NCI-H2029 treated with DMSO at 0.1 percent for 48 hours (cell line): ENCODE results near the gene DDX1.

Experiments
- DNase-seq: peaks from one replicate; lab custom pipeline; 2025; lab: John Stamatoyannopoulos, UW

Gene DDX1

GRCh38 chr2:15664273-15665066, 72.8 kb downstream of the DDX1 start:
- no peak for DNase-seq

DNA sequence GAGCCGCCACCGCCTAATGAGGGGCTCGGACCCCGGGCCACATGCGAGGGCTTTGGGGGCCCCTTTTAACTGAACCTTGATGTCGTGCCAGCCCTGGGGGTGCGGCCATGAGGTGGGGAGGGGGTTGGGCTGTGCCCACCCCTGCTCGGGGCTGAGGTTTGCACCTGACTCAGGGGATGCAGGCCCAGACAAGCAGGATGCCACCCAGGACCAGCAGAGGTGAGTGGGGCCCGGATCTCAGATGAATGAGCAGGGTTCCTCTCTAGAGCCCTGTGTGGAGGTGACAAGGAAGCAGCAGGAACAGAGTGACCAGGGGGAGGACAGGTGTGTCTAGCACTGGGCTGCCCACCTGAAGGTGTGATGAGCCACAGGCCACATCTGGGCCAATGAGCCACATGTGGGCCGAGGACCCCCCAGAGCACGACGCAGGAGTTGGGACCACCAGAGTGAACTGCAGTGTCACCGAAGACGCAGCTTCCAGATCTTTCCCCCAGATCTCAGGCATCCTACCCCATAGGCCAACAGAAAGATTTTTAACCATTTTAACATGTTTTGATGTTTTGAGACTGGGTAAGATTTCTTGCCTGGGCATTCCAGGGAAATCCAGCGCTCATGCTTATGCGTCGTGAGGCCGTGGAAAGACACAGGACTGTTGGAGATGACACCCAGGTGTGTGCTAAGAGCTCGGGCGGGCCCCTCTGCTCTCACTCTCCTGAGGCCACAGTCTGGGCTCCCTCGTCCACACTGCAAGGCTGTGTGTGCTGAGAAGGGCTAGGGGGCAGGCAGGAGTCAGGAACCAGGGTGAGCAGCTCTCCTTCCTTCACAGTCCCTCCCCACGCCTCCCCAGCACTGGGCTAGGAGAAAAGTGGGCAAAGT, 73.6 kb downstream of the DDX1 start:
- no peak for DNase-seq

DNA sequence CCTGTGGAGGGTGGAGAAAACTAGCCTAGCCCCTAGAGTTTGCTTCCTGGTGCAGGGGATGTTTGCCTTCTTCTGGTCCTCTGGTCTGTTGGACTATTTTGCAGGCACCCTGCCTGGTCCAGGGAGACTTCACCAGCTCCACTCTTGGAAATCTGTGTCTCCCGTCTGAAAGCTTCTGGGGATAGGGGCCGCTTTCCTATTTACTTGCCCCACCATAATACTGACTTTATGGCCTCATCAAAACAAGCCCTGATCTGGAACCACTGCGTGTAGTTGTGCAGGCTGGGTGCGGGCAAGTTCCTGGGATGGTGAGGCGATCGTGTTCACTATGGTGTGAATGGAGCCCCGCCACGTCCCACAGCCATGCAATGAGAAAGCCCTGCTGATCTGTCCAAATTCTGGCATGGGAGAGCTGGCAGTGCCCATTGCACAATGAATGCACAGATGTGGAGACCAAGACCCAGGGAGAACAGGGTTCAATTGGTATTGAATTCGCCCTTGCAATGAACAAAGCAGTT, 74.3 kb downstream of the DDX1 start:
- no peak for DNase-seq

DNA sequence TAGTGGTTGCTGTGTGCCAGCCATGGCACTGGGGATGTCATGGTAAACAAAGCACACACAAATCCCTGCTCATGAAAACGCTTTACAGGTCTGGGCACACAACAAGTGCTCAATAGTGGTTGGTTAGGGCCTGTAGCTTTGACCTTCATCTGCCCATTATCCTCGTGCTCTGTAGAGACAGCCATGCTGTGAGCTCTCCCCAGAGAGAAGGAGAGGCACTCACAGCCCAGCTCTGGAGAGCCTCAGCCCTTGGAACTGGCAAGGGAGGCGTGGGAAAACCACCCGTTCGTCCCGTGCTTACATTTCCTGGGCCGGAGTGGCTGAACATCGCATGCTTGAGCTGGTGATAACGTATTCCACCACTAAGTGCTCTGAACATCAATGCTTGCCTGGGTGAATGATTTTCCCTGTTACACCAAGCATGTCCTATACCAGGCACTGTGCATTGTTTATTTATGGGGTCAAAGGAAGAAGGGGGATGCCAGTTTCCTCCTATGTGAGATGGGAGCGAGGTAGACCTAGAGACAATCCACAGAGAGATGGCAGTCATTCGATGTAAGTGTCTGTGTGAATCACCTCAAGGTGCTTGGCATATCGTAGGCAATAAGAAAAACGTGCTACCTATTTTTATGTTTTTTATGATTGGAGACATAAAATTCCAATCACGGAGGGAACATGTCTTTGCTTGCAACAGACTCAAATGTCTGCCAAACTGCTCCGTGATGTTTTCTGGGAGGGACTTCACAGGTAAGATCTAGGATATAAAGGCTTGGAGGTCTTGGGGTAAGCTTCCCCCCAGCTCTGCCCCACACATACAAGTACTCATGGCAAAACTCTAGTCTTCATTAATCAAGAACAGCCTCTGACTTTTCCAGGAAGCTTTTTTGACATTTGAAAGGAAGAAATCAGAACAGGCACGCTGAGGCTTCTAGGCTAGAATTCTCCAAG, 75.5 kb downstream of the DDX1 start:
- no peak for DNase-seq

- DNase-seq, result no peak
Observed at GRCh38 chr2:15667809-15668556, 76.3 kb downstream of the DDX1 start.

GRCh38 chr2:15668611-15669305, 77.1 kb downstream of the DDX1 start:
- no peak for DNase-seq

- no peak for DNase-seq
Observed at GRCh38 chr2:15669375-15669910, 77.8 kb downstream of the DDX1 start.

DNA sequence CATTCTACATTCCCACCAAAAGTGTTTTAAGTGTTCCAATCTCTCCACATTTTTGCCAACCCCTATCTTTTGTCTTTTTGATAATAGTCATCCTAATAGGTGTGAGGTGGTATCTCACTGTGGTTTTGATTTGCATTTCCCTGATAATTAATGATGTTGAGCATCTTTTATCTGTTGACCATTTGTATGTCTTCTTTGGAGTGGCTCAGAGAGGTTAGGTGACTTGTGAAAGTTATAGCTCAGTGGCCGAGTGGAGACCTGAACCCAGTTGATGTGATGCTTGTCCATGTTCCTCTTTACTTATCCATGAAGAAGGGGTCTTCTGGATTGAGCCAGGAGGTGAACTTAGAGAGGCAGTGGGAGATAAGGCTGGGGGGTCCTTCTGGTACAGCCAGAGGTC, 78.8 kb downstream of the DDX1 start:
- DNase-seq, result no peak

DNA sequence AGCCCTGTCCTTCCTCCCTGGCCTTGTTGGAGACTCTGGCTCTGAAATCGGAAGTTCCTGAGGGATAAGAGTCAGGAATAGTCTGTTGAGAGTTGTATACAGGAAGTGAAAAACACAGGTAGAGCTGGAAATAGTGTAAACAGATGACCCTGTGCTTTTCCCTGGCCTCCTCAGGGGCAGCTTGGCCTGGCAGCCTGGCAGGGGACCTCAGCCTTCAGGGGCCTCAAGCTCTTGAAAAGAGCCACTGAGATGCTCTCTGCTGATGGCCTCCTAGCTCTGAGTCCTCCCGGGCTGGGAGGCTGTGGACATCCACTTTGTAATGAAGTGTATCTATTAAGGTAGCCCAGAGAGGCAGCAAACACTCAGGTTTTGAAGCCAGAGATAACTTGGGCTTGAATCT, 79.3 kb downstream of the DDX1 start:
- no peak for DNase-seq

GRCh38 chr2:15671409-15671808, 79.7 kb downstream of the DDX1 start:
- no peak for DNase-seq

GRCh38 chr2:15671842-15672815, 80.5 kb downstream of the DDX1 start:
- no peak for DNase-seq

DNA sequence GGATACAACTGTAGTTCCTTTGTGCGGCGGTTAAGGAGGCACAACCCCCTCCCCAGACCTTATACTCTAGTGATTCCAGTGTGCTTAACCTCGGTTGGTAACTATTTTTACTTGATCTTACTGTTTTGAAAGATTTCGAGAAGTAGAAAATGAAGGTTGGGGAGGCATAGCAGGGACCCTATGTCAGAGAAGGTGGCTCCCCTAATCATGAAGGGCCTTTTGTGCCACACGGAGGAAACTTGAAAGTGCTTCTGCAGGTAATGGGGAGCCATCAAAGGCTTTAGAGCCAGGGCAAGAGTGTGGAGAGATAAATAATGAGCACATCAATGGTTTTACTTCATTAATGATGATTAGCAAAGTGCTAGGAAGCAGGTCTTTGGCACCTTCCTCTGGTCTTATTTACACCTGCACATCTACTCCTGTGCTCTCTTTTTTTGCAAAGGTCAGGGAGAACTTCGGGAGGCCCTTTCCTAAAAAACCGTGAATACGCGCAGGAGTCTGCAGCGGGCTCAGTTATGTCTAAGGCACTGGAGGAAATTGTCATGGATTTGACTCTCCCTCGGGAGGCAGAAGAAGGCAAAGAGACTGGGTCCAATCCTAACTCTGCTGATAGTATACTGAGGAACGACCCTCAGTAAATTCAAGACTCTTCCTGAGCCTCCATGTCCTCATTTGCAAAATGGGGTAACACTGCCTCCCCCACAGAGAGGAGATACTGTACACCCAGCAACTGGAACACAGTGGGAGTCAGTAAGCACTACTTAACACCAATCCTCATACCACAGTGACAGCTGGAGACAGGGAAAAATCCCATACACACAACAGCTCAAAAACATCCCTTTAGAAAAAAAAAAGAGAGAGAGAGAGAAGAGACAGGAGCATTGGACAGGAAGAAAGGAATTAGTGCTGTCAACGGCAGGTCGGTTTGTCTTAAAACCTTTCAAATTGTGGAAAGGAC, 81.6 kb downstream of the DDX1 start:
- no peak for DNase-seq

DNA sequence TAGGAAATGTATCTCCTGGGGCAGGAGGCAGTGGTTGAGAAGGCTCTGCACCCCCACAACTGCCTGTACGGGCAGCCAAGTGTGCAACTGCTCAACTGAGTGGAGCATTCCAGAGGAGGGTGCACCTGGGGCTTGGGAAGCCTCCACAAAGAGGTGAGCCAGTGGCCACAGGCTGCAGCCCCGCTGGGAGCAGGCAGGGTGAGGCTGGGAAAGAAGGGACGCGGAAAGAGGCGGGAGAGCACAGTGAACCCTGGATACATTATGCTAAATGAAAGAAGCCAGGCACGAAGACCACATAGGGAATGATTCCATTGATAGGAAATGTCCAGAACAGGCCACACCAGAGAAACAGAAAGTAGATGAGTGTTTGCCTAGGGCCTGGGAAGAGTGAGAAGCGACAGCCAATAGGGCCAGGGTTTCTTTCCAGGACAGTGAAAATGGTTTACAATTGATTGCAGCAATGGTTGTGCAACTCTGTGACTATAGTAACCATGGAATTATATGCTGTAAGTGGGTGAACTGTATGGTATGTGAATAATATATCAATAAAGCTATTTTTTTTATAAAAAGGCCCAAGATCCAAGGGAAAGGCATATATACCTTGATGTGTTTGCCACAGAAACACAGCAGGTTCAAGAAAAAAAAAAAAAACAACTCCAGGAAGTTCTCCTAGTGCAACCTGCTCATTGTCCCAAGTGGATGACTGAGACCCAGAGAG, 82.4 kb downstream of the DDX1 start:
- no peak for DNase-seq

GRCh38 chr2:15674637-15675455, 83.2 kb downstream of the DDX1 start:
- DNase-seq, result no peak

DNA sequence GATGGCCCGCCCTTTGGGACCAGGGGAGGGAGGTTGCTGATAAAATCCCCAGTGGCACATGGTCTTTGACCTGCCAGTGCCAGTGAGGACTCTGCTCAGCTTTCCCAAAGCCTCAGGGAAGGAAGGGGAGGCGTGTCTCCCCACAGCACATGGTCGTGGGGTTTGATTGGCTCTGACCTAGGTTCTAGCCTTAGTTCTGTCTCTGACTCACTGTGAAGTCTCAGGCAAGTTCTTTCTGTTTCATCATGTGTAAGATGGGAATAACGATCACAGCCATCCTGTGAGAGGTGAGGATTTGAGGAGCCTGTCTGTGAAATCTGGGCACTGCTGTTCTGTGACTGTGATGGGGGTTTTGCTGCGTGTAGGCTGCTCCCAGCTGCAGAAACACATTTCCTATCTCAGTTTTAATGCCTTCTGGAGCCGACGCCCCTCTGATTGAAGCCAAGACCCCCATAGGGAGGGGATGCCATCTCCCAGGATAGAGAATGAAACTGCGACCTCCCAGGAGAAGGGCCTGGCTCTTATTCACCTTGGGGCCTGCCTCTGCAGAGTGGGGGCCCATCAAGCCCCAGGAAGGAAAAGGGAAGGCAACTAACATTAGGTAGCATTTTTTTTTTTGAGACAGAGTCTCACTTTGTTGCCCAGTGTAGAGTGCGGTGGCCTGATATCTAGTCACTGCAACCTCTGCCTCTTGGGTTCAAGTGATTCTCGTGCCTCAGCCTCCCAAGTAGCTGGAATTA, 84.0 kb downstream of the DDX1 start:
- no peak for DNase-seq
